H1 (cell line): ENCODE measurements around the gene OMA1. TPM values are rescaled to one million over a fixed set of nuclear protein-coding genes. Genes with fewer than 3 reads are reported as not detected.

Source experiments
- CEBPB ChIP-seq: IDR thresholded peaks from 2 replicates; pipeline ENCODE4 v1.6.1; 2012; ENCODE audit warnings: low read depth, low read length
- POU5F1 ChIP-seq: IDR thresholded peaks from 2 replicates; pipeline ENCODE4 v1.6.1; 2011; ENCODE audit warnings: low read depth, mild to moderate bottlenecking, low read length, moderate library complexity
- SIX5 ChIP-seq: IDR thresholded peaks from 2 replicates; pipeline ENCODE4 v1.6.1; 2011; ENCODE audit warnings: mild to moderate bottlenecking, low read depth, low read length
- polyA plus RNA-seq, 7 experiments: library from polyadenylated mRNA; depleted of rRNA in 3 of 7; stranded (reverse) in 5 of 7; unstranded in 2 of 7; fragments of >200 nt in 5 of 7; fragments of 200-250 nt in 2 of 7; gene quantifications; 1 replicate in 5 of 7; 2 replicates in 1 of 7; 4 replicates in 1 of 7; pipeline versions ENCODE4 v1.2.1 to v1.2.3, GENCODE V29; 2011 to 2013; ENCODE audit warnings: missing spikeins in 2 of 7, mixed read lengths in 2 of 7
- total RNA-seq: library from RNA; stranded (reverse); fragmentation: NEBNext Ultra II Directional; extraction: Animal tissue kit (Norgen Biotek cat#: 25700); gene quantifications from 2 replicates; pipeline ENCODE4 v1.2.1, GENCODE V29; 2021
- TF ChIP-seq, protein P1 (sequence below): IDR thresholded peaks from 2 replicates; pipeline ENCODE4 v1.6.1; 2011; ENCODE audit warnings: low read depth, mild to moderate bottlenecking, low read length; ENCODE audit not compliant: insufficient read depth

The OMA1 gene
- total and polyA plus RNA-seq, 2 of the 8 experiments (the other 6 are each of a cell fraction or from before 2014, with no cell fraction given) = 7.7 to 11.7 TPM

DNA sequence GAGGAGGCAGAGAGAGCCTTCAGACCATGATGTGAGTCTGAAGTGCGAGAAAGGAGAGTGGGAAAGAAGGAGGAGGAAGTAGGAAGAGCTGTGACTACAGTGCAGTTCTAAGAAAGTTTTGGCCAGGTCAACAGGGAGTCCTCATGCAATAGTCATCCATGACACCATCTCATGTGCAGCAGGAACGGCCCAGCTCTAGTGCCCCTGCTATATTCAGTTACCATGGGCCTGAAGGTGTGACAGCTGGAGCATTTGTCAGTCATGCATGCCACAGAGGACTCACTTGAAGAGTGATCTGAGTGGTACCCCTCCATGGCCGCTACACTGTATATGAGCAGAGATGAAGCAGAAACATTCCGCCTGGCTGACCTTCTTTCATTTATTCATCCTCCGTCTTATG, 77.9 kb downstream of the OMA1 start (continued):
- TF ChIP-seq CEBPB (no peak), SIX5 (no peak), POU5F1 (no peak)
- TF ChIP-seq, protein P1, sequence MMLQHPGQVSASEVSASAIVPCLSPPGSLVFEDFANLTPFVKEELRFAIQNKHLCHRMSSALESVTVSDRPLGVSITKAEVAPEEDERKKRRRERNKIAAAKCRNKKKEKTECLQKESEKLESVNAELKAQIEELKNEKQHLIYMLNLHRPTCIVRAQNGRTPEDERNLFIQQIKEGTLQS = no peak
- TF ChIP-seq, all 59 proteins: peak for 0
